ENCODE measurements around the gene CAPN7.
A peak's percentile ranks its signal among the peaks of the same experiment; 100 is the strongest.

Gene CAPN7

DNA sequence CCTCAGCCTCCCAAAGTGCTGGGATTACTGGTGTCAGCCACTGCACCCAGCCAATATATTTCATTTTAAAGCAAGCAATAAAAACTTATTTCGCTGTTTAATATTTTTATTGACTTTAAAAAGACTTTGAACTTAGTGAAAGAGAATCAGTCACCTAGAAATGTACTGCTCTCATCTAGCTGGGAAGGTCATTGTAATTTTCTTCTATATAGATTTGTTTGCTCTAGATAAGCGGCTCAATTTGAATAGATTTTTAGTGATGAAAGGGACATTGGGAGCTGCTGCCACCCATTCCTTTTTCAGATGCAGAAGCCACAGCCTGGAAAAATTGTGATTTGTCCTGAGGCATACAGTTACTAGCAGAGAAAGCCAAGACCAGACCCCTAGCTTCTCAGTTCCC is 40.1 kb downstream of the CAPN7 start:
- no peak for DNase-seq (ENCODE audit: low read depth, low spot score)

GRCh38 chr3:15253023-15253697 is 47.1 kb downstream of the CAPN7 start:
- no peak for DNase-seq (ENCODE audit: low read depth, low spot score)

DNA sequence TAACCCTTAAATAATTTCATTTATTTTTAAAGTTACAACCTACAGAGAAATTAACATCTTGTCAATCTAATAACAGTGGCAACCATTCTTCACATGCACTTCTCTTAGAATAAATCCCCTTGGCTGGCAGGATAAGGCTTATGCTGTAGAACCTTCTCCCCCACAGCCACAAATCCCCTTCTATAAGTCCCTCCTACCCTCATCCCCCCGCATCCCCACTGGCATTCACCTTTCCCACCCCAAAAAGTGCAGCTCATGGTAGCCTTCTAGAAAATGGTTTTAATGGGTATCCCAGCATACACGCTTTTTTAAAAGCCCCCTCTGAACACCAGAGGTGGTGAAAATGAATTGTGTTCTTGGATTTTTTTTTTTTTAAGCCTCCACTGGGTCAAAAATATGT is 49.2 kb downstream of the CAPN7 start:
- DNase-seq (ENCODE audit: low read depth, low spot score) = no peak

DNA sequence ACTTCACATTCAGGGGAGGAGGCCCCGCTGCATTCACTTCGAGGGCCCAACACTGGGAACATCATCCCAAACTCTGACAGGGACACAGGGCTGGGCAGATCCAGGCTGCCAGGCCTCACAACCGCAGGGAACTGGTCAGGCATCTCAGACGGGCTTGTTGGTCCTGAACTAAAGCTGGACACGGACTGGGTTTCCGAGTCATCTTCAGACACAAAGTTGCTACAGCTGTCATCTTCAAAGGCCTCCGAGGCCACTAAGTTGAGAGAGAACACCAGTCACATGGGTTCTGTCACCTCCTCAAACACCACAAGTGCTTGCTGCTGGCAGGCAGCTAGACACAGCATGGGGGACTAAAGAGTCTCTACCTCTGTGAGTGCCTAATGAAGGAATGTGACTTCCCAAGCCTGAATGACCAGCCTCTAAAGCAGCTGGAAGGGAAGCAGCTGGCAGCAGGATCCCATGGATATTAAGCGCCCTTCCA is 50.9 kb downstream of the CAPN7 start:
- DNase-seq (ENCODE audit: low read depth, low spot score) = no peak

DNA sequence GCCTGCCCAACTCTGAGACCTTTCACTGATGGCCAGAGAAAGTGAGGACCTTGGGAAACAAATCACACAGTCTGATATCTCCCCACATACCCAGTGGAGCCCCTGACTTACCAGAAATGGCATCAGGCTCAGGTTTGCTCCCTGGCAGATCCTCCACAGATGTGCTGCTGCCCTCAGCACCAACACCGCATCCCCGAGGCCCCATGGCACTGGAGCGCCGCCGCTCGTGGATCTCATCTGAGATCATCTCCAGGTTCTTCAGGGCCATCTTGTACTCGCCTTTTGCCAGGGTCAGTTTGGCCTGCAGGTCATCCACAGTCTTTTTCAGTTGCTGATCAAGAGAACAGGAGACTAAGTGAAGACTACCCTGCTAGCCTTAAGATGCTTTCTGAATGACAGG is 52.7 kb downstream of the CAPN7 start:
- no peak for DNase-seq (ENCODE audit: low read depth, low spot score)

GRCh38 chr3:15260531-15260930 is 54.5 kb downstream of the CAPN7 start:
- no peak for DNase-seq (ENCODE audit: low read depth, low spot score)

- DNase-seq (ENCODE audit: low read depth, low spot score) = no peak
Observed at GRCh38 chr3:15261274-15261673, 55.2 kb downstream of the CAPN7 start.

GRCh38 chr3:15262021-15262420 is 56.0 kb downstream of the CAPN7 start:
- DNase-seq (ENCODE audit: low read depth, low spot score) = no peak

DNA sequence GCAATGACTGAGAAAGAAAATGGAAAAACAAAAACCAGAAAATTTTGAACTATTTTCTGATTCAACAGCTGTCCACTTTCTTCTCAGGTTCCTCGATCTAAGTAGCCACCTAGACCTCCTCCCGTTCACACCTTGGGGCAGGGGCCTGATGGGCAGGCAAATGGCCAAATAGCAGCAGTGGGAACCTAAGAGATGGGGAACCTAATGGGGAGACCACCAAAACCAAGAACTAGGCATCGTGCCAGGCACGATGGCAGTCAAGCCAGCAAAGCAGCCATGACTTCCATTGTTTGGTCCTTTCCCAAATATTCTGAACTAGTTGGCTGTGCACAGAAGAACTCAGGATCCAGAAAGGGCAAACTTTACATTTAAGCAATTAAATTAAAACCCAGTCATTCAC is 57.1 kb downstream of the CAPN7 start:
- no peak for DNase-seq (ENCODE audit: low read depth, low spot score)

- DNase-seq (ENCODE audit: low read depth, low spot score) = no peak
Observed at GRCh38 chr3:15263926-15264325, 57.9 kb downstream of the CAPN7 start.

- DNase-seq (ENCODE audit: low read depth, low spot score) = no peak
Observed at GRCh38 chr3:15264486-15264885, 58.4 kb downstream of the CAPN7 start.

DNA sequence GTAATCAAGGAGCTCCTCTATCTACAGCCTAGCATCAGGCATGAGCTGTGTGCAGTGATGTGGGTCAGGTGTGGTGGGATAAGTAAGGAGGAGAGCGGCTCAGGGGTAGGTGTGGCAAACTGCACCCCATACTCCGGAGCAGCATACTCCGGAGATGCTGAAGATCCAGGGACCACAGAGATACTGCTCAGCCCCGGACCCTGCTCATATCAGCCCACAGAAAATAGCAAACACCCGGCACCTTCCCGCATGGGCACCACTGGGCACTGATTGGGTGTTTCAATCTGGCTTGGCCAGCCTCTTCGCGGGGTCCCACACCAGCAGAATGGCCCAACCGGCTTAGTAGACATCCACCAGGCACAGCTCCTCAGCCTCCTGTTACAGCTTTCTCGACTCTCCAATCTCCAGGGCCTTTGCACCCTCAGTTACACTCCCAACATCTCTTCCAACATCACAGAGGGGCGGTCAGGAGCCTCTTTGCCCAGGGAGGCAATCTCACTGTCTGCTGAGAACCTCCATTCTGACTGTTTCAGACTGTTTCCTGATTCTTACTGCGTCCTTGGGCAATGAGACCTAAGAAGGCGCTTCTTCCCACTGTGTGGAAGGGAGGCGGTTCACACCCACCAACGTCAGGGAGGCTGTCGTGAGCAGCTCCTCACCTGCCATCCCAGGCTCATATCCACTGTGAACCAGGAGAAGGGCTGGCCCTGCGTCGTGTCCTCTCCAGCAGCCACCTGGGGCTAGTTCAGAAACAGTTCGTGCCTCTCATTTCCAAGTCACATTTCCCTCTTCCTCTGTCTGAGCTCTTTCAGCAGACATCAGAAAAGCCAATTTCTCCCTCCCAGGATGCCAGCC is 59.8 kb downstream of the CAPN7 start:
- no peak for DNase-seq (ENCODE audit: low read depth, low spot score)

- no peak for DNase-seq (ENCODE audit: low read depth, low spot score)
Observed at GRCh38 chr3:15266510-15267376, 60.7 kb downstream of the CAPN7 start.

DNA sequence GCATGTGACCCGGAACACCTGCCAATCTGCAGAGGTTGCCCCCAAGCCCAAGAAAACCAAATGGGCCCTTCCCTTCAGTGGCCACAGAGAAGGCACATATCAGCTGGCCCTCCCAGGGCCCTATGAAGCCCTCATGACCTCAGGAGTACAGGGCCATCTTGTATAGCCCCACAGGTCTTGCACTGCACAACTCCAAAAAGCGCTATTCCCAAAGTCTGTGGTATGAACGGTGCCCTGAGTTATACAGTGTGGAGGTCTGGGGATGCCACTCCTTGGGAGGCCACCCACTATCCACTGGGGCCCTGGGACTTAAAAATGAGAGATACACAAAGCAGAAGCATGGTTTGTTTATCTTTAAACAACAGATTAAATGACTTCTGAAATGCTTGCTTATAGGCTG is 61.5 kb downstream of the CAPN7 start:
- DNase-seq (ENCODE audit: low read depth, low spot score) = no peak

GRCh38 chr3:15268033-15268631 is 62.1 kb downstream of the CAPN7 start:
- peak; percentile 34 for DNase-seq (ENCODE audit: low read depth, low spot score)

DNA sequence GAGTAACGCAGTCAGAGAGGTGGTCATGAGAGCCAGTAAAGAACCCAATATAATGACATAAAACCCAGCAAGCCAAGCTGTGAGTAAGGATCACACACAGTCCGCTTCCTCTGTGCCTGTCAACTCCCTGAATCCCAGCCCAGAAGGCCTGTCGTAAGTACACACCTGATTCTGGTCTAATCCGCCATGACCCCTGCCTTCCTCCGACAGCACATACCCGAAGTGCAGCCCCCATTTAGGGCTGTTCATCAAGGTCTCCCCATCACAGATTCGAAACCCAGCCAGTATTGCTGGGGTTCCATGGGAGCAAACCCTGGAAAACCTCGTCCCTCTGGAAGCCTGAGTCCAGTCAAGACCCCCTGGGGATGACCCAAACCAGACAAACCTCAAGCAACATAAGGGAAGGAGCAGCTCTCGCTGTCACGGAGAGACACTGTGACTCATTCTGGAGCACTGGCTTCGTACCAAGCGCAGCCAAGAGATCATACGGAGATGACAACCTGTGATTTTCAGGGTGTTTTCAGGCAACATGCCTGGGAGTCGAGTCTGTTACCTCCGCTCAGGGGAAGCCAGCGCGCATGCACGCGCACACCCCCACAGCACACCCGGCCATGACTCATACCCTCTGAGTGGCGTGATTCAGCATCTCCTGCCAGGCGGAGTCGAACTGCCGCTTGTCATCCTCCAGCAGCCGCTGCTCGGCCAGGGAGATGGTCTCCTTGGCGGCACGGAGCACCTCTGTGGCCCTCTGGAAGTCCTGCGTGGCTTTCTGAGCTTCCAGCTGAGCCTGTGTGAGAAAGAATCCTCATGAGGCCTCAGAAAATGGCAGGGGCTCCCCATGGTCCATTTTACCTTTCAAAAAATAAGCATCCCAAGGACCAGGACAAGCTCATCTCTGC is 63.3 kb downstream of the CAPN7 start:
- DNase-seq (ENCODE audit: low read depth, low spot score) = peak; percentile 88

DNA sequence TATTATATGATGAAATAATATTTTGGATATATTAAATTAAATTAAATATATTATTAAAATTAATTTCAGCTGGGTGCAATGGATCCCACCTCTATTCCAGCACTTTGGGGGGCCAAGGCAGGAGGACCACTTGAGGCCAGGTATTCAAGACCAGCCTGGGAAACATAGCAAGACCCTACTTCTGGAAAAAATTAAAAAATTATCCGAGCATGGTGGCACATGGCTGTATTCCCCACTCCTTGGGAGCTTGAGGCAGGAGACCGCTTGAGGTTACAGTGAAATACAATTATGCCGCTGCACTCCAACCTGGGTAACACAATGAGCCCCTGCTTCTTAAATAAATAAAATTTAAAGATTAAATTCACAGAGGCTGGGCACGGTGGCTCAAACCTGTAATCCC is 65.0 kb downstream of the CAPN7 start:
- DNase-seq (ENCODE audit: low read depth, low spot score) = no peak

- DNase-seq (ENCODE audit: low read depth, low spot score) = no peak
Observed at GRCh38 chr3:15271785-15272381, 65.8 kb downstream of the CAPN7 start.

GRCh38 chr3:15272426-15273196 is 66.6 kb downstream of the CAPN7 start:
- no peak for DNase-seq (ENCODE audit: low read depth, low spot score)
